OCI-LY1 (cell line): ENCODE measurements around the gene IGFBP1.

ENCODE experiments used
- H2AFZ ChIP-seq: fragments of 200-600 bp; sonication (generic), shearing (Covaris generic); 2 replicates; pipeline ENCODE4 v1.6.0; 2014; ENCODE audit warnings: antibody characterized with exemption, mild to moderate bottlenecking, low read length
- H3F3A ChIP-seq: fragments of 200-600 bp; sonication (generic), shearing (Covaris generic); 2 replicates; pipeline ENCODE4 v1.6.0; 2014; ENCODE audit warnings: mild to moderate bottlenecking, antibody characterized with exemption, low read length, moderate library complexity; ENCODE audit not compliant: insufficient read depth
- H3K27ac ChIP-seq: fragments of 200-600 bp; sonication (generic); 2 replicates; pipeline ENCODE4 v1.5.1; 2014; ENCODE audit warnings: low read length, mixed run types, mild to moderate bottlenecking, low read depth; ENCODE audit not compliant: poor library complexity, severe bottlenecking
- H3K27me3 ChIP-seq: fragments of 200-600 bp; sonication (generic); 2 replicates; pipeline ENCODE4 v1.6.0; 2014; ENCODE audit warnings: antibody characterized with exemption, mild to moderate bottlenecking, low read length, moderate library complexity; ENCODE audit not compliant: insufficient read depth
- H3K36me3 ChIP-seq: fragments of 200-600 bp; sonication (generic); 2 replicates; pipeline ENCODE4 v1.6.1; 2014; ENCODE audit warnings: mild to moderate bottlenecking, antibody characterized with exemption, low read length, moderate library complexity, mixed read lengths; ENCODE audit not compliant: insufficient read depth
- H3K4me1 ChIP-seq: fragments of 200-600 bp; sonication (generic); 2 replicates; pipeline ENCODE4 v1.5.1; 2014; ENCODE audit warnings: mild to moderate bottlenecking, low read length, moderate library complexity; ENCODE audit not compliant: insufficient read depth, severe bottlenecking
- H3K4me2 ChIP-seq: fragments of 200-600 bp; sonication (generic), shearing (Covaris generic); 2 replicates; pipeline ENCODE4 v1.6.1; 2014; ENCODE audit warnings: low read length
- H3K4me3 ChIP-seq: fragments of 200-600 bp; sonication (generic); 2 replicates; pipeline ENCODE4 v1.5.1; 2014; ENCODE audit warnings: low read length, low read depth, mild to moderate bottlenecking, mixed read lengths; ENCODE audit not compliant: poor library complexity, severe bottlenecking
- H3K79me2 ChIP-seq: fragments of 200-600 bp; shearing (Covaris generic); 2 replicates; pipeline ENCODE4 v1.6.1; 2016; ENCODE audit warnings: mixed run types, low read length, mixed read lengths; ENCODE audit not compliant: insufficient read depth
- H3K9ac ChIP-seq: fragments of 200-600 bp; sonication (generic), shearing (Covaris generic); 2 replicates; pipeline ENCODE4 v1.6.1; 2014; ENCODE audit warnings: mild to moderate bottlenecking, low read length, mixed read lengths
- H3K9me2 ChIP-seq: fragments of 200-600 bp; sonication (generic), shearing (Covaris generic); 2 replicates; pipeline ENCODE4 v1.6.1; 2014; ENCODE audit warnings: low read depth, mild to moderate bottlenecking, low read length, mixed read lengths
- H3K9me3 ChIP-seq: fragments of 200-600 bp; shearing (Covaris generic); 2 replicates; pipeline ENCODE4 v1.6.1; 2014; ENCODE audit warnings: low read length, mixed read lengths
- H4K20me1 ChIP-seq: fragments of 200-600 bp; sonication (generic), shearing (Covaris generic); 2 replicates; pipeline ENCODE4 v1.6.0; 2016; ENCODE audit warnings: mild to moderate bottlenecking, low read length; ENCODE audit not compliant: insufficient read depth
- CTCF ChIP-seq: fragments of 200-600 bp; sonication (generic), shearing (Covaris generic); IDR thresholded peaks from 2 replicates; pipeline ENCODE4 v1.5.1; 2017; ENCODE audit warnings: mild to moderate bottlenecking, antibody characterized with exemption, low read length, moderate library complexity, mixed read lengths
- EZH2 ChIP-seq: fragments of 200-600 bp; sonication (generic), shearing (Covaris generic); IDR thresholded peaks from 2 replicates; pipeline ENCODE4 v1.8.0; 2017; ENCODE audit warnings: borderline replicate concordance, mixed run types, mild to moderate bottlenecking, antibody characterized with exemption, low read length, moderate library complexity, mixed read lengths

Gene IGFBP1

GRCh38 chr7:45865594-45866410 lies 22.5 kb upstream of the IGFBP1 start:
- no peak overlapping the region for H3K4me3 ChIP-seq
- H3K9me2 ChIP-seq = no peaks in the 10 kb centered on the region
- no peak overlapping the region for H3K27ac ChIP-seq
- H3K9ac ChIP-seq = no peak overlapping the region
- no peaks in the 10 kb centered on the region for H3F3A ChIP-seq
- H3K4me2 ChIP-seq = no peak overlapping the region
- H3K79me2 ChIP-seq = no peaks in the 10 kb centered on the region
- no peak overlapping the region for H2AFZ ChIP-seq
- no peaks in the 10 kb centered on the region for H3K27me3 ChIP-seq
- no peaks in the 10 kb centered on the region for H4K20me1 ChIP-seq
- H3K9me3 ChIP-seq = no peaks in the 10 kb centered on the region
- H3K4me1 ChIP-seq = no peaks in the 10 kb centered on the region
- H3K36me3 ChIP-seq = no peaks in the 10 kb centered on the region
- no peak for TF ChIP-seq EZH2
- no peak for TF ChIP-seq CTCF

- H3K27ac ChIP-seq = no peak overlapping the region
- no peak overlapping the region for H3K4me3 ChIP-seq
- H3K27me3 ChIP-seq = no peaks in the 10 kb centered on the region
- H3K9ac ChIP-seq = no peak overlapping the region
- H3K36me3 ChIP-seq = no peaks in the 10 kb centered on the region
- H3K4me2 ChIP-seq = no peak overlapping the region
- no peaks in the 10 kb centered on the region for H3K9me3 ChIP-seq
- H2AFZ ChIP-seq = no peak overlapping the region
- H3K4me1 ChIP-seq = no peaks in the 10 kb centered on the region
- H4K20me1 ChIP-seq = no peaks in the 10 kb centered on the region
- no peaks in the 10 kb centered on the region for H3K79me2 ChIP-seq
- TF ChIP-seq CTCF = no peak
- TF ChIP-seq EZH2 = no peak
- no peaks in the 10 kb centered on the region for H3K9me2 ChIP-seq
- H3F3A ChIP-seq = no peaks in the 10 kb centered on the region
These were observed 20.8 kb upstream of the IGFBP1 start for GRCh38 chr7:45867471-45867870.

- Histone ChIP-seq H3K27ac (no peak overlapping the region), H3K9me3 (no peaks in the 10 kb centered on the region), H3K4me2 (no peak overlapping the region), H3K36me3 (no peaks in the 10 kb centered on the region), H3K9ac (no peak overlapping the region), H3F3A (no peaks in the 10 kb centered on the region), H2AFZ (no peak overlapping the region), H3K79me2 (no peaks in the 10 kb centered on the region), H3K9me2 (no peaks in the 10 kb centered on the region), H3K4me3 (no peak overlapping the region), H3K4me1 (no peaks in the 10 kb centered on the region), H4K20me1 (no peaks in the 10 kb centered on the region), H3K27me3 (no peaks in the 10 kb centered on the region)
- TF ChIP-seq CTCF (no peak), EZH2 (no peak)
These were observed 18.9 kb upstream of the IGFBP1 start for GRCh38 chr7:45869426-45869825.
